ENCODE data around the gene PRM1. TPM values are rescaled to one million over a fixed set of nuclear protein-coding genes. Genes with fewer than 3 reads are reported as not detected.

The PRM1 gene
- total and polyA plus RNA-seq, 2 of the 13 experiments (the other 11 are each of a cell fraction or from before 2014, with no cell fraction given): not detected

DNA sequence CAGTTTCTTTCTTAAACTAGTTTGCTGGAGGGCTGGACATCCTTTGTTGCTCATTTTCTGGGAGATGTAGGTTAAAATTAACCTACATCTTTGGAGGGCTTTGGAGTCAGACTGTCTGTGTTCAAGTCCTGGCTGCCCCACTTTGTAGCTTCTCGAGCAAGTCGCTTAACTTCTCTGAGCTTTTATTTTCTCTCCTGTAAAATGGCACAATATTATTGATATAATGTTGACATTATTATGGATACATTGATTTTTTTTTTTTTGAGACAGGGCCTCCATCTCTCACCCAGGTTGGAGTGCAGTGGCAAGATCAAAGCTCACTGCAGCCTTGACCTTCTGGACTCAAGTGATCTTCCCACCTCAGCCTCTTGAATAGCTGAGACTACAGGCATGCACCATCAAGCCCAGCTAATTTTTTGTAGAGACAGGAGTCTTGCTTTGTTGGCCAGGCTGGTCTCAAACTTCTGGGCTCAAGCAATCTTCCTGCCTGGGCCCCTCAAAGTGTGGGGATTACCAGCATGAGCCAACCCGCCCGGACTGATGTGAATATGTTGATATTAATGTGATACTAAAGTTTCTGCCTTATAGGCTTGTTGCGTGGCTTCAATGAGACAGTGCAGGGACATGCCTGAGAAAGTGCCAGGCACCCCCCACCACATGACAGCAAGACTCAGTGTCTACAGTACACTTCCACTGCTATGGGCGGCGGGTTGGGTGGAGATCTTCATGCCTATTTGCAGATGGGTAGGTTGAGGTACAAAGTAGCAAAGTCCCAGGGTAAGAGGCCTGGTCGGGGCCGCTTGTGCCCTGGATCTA is 32.6 kb upstream of the PRM1 start (continued):
- TF ChIP-seq MTA3 (CRISPR knock-in tag; IDR thresholded peaks at IDR 0.05): no peak
- TF ChIP-seq DR1 (CRISPR knock-in tag; IDR thresholded peaks at IDR 0.05): no peak
- no peak for TF ChIP-seq ZFX (CRISPR knock-in tag; IDR thresholded peaks at IDR 0.05; ENCODE audit: low read depth)
- TF ChIP-seq, protein P1, sequence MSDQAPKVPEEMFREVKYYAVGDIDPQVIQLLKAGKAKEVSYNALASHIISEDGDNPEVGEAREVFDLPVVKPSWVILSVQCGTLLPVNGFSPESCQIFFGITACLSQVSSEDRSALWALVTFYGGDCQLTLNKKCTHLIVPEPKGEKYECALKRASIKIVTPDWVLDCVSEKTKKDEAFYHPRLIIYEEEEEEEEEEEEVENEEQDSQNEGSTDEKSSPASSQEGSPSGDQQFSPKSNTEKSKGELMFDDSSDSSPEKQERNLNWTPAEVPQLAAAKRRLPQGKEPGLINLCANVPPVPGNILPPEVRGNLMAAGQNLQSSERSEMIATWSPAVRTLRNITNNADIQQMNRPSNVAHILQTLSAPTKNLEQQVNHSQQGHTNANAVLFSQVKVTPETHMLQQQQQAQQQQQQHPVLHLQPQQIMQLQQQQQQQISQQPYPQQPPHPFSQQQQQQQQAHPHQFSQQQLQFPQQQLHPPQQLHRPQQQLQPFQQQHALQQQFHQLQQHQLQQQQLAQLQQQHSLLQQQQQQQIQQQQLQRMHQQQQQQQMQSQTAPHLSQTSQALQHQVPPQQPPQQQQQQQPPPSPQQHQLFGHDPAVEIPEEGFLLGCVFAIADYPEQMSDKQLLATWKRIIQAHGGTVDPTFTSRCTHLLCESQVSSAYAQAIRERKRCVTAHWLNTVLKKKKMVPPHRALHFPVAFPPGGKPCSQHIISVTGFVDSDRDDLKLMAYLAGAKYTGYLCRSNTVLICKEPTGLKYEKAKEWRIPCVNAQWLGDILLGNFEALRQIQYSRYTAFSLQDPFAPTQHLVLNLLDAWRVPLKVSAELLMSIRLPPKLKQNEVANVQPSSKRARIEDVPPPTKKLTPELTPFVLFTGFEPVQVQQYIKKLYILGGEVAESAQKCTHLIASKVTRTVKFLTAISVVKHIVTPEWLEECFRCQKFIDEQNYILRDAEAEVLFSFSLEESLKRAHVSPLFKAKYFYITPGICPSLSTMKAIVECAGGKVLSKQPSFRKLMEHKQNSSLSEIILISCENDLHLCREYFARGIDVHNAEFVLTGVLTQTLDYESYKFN (CRISPR knock-in tag; conservative IDR thresholded peaks at IDR 0.05): peak; percentile 51; the same call in 1 of the 2 replicates
- no peak for TF ChIP-seq SOX6 (IDR thresholded peaks at IDR 0.05)
- TF ChIP-seq SOX6 (CRISPR knock-in tag; IDR thresholded peaks at IDR 0.05): no peak; the same call in 1 of the 2 replicates
- no peak; the same call in 1 of the 2 replicates for TF ChIP-seq RCOR2 (CRISPR knock-in tag; IDR thresholded peaks at IDR 0.05)
- no peak; a peak in 1 of 4 replicates for TF ChIP-seq KLF16 (CRISPR knock-in tag; IDR thresholded peaks at IDR 0.05)
- no peak for TF ChIP-seq NFE2L2 (IDR thresholded peaks at IDR 0.05; ENCODE audit: low read length)
- TF ChIP-seq, protein P2, sequence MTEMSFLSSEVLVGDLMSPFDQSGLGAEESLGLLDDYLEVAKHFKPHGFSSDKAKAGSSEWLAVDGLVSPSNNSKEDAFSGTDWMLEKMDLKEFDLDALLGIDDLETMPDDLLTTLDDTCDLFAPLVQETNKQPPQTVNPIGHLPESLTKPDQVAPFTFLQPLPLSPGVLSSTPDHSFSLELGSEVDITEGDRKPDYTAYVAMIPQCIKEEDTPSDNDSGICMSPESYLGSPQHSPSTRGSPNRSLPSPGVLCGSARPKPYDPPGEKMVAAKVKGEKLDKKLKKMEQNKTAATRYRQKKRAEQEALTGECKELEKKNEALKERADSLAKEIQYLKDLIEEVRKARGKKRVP (CRISPR knock-in tag; IDR thresholded peaks at IDR 0.05): 0 out of 4 replicates have a peak, but pooled peaks of 1 of the 2 experiments have one; percentile 9
- TF ChIP-seq, protein P3, sequence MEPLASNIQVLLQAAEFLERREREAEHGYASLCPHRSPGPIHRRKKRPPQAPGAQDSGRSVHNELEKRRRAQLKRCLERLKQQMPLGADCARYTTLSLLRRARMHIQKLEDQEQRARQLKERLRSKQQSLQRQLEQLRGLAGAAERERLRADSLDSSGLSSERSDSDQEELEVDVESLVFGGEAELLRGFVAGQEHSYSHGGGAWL (CRISPR knock-in tag; IDR thresholded peaks at IDR 0.05): no peak
- TF ChIP-seq ZNF558 (CRISPR knock-in tag; IDR thresholded peaks at IDR 0.05; ENCODE audit: borderline replicate concordance): no peak
- TF ChIP-seq, protein P4, sequence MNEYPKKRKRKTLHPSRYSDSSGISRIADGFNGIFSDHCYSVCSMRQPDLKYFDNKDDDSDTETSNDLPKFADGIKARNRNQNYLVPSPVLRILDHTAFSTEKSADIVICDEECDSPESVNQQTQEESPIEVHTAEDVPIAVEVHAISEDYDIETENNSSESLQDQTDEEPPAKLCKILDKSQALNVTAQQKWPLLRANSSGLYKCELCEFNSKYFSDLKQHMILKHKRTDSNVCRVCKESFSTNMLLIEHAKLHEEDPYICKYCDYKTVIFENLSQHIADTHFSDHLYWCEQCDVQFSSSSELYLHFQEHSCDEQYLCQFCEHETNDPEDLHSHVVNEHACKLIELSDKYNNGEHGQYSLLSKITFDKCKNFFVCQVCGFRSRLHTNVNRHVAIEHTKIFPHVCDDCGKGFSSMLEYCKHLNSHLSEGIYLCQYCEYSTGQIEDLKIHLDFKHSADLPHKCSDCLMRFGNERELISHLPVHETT (CRISPR knock-in tag; conservative IDR thresholded peaks at IDR 0.05): no peak
- TF ChIP-seq RFXAP (CRISPR knock-in tag; IDR thresholded peaks at IDR 0.05; ENCODE audit: borderline replicate concordance): no peak
- no peak for TF ChIP-seq ZNF17 (CRISPR knock-in tag; IDR thresholded peaks at IDR 0.05)
- TF ChIP-seq, protein P5, sequence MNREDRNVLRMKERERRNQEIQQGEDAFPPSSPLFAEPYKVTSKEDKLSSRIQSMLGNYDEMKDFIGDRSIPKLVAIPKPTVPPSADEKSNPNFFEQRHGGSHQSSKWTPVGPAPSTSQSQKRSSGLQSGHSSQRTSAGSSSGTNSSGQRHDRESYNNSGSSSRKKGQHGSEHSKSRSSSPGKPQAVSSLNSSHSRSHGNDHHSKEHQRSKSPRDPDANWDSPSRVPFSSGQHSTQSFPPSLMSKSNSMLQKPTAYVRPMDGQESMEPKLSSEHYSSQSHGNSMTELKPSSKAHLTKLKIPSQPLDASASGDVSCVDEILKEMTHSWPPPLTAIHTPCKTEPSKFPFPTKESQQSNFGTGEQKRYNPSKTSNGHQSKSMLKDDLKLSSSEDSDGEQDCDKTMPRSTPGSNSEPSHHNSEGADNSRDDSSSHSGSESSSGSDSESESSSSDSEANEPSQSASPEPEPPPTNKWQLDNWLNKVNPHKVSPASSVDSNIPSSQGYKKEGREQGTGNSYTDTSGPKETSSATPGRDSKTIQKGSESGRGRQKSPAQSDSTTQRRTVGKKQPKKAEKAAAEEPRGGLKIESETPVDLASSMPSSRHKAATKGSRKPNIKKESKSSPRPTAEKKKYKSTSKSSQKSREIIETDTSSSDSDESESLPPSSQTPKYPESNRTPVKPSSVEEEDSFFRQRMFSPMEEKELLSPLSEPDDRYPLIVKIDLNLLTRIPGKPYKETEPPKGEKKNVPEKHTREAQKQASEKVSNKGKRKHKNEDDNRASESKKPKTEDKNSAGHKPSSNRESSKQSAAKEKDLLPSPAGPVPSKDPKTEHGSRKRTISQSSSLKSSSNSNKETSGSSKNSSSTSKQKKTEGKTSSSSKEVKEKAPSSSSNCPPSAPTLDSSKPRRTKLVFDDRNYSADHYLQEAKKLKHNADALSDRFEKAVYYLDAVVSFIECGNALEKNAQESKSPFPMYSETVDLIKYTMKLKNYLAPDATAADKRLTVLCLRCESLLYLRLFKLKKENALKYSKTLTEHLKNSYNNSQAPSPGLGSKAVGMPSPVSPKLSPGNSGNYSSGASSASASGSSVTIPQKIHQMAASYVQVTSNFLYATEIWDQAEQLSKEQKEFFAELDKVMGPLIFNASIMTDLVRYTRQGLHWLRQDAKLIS (CRISPR knock-in tag; IDR thresholded peaks at IDR 0.05): no peak
- TF ChIP-seq, protein P6, sequence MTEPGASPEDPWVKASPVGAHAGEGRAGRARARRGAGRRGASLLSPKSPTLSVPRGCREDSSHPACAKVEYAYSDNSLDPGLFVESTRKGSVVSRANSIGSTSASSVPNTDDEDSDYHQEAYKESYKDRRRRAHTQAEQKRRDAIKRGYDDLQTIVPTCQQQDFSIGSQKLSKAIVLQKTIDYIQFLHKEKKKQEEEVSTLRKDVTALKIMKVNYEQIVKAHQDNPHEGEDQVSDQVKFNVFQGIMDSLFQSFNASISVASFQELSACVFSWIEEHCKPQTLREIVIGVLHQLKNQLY (CRISPR knock-in tag; IDR thresholded peaks at IDR 0.05): no peak
- TF ChIP-seq U2AF1 (optimal IDR thresholded peaks at IDR 0.05; ENCODE audit: low read depth, low read length): no peak
